Fibroblast of lung (primary cell): Measurements from ENCODE around the gene PRKCH. TPM values are rescaled to one million over a fixed set of nuclear protein-coding genes. Genes with fewer than 3 reads are reported as not detected.

ENCODE experiments used
- DNase-seq, 2 donors: peaks; one replicate each; pipeline versions ENCODE4 v3.0.0 to v3.0.0-alpha.2; 2010; ENCODE audit warnings: low read depth in 2 of 2
- H2AFZ ChIP-seq: 2 replicates; pipeline ENCODE4 v1.5.1; 2012; ENCODE audit warnings: low read length, control low read depth, inconsistent platforms
- H3K27ac ChIP-seq: 2 replicates; pipeline ENCODE4 v1.5.1; 2011; ENCODE audit warnings: low read length, control low read depth; ENCODE audit not compliant: insufficient read depth
- H3K27me3 ChIP-seq: 2 replicates; pipeline ENCODE4 v1.5.1; 2011; ENCODE audit warnings: mild to moderate bottlenecking, low read length; ENCODE audit not compliant: control insufficient read depth, insufficient read depth
- H3K36me3 ChIP-seq: 2 replicates; pipeline ENCODE4 v1.5.1; 2011; ENCODE audit warnings: low read length; ENCODE audit not compliant: control insufficient read depth, insufficient read depth
- H3K4me1 ChIP-seq: 2 replicates; pipeline ENCODE4 v1.5.1; 2011; ENCODE audit warnings: low read length; ENCODE audit not compliant: control insufficient read depth, insufficient read depth; ENCODE audit errors: extremely low read depth
- H3K4me2 ChIP-seq: 2 replicates; pipeline ENCODE4 v1.5.1; 2011; ENCODE audit warnings: low read length, control low read depth; ENCODE audit not compliant: insufficient read depth; ENCODE audit errors: extremely low read depth
- H3K4me3 ChIP-seq, 4 experiments: fragments of 200-600 bp in 1 of 4; sonication (generic) in 1 of 4; replicated peaks in 1 of 4; 2 replicates each; pipeline ENCODE4 v1.5.1; 2011 to 2016; ENCODE audit warnings: low read length in 4 of 4, low read depth in 3 of 4, mild to moderate bottlenecking in 3 of 4, control low read depth in 2 of 4, inconsistent platforms in 1 of 4, mixed read lengths in 1 of 4; ENCODE audit not compliant: insufficient read depth in 1 of 4; ENCODE audit errors: control extremely low read depth in 1 of 4
- H3K79me2 ChIP-seq: 2 replicates; pipeline ENCODE4 v1.5.1; 2012; ENCODE audit warnings: mild to moderate bottlenecking, low read length, inconsistent platforms; ENCODE audit not compliant: control insufficient read depth, insufficient read depth
- H3K9ac ChIP-seq: 2 replicates; pipeline ENCODE4 v1.5.1; 2011; ENCODE audit warnings: mild to moderate bottlenecking, low read length, control low read depth; ENCODE audit not compliant: insufficient read depth
- H3K9me3 ChIP-seq: 2 replicates; pipeline ENCODE4 v1.5.1; 2012; ENCODE audit warnings: low read depth, low read length; ENCODE audit not compliant: control insufficient read depth, insufficient read depth
- H4K20me1 ChIP-seq: 2 replicates; pipeline ENCODE4 v1.5.1; 2011; ENCODE audit warnings: low read length; ENCODE audit not compliant: control insufficient read depth, insufficient read depth; ENCODE audit errors: extremely low read depth
- EZH2 ChIP-seq: IDR thresholded peaks from 2 replicates; pipeline ENCODE4 v1.5.1; 2012; ENCODE audit warnings: low read length, control low read depth, mild to moderate bottlenecking; ENCODE audit errors: missing control alignments
- polyA plus RNA-seq, 2 donors: library from polyadenylated mRNA; depleted of rRNA in 1 of 2; stranded (reverse) in 1 of 2; unstranded in 1 of 2; fragments of >200 nt; gene quantifications; 2 replicates each; pipeline ENCODE4 v1.2.1, GENCODE V29; 2011 to 2012; ENCODE audit warnings: missing spikeins in 1 of 2
- total RNA-seq: library from RNA; depleted of rRNA; stranded (reverse); fragments of >200 nt; gene quantifications from 2 replicates; pipeline ENCODE4 v1.2.1, GENCODE V29; 2014
- TF ChIP-seq, protein P1 (sequence below), 2 donors: IDR thresholded peaks in 1 of 2; conservative IDR thresholded peaks in 1 of 2; 1 replicate in 1 of 2; 2 replicates in 1 of 2; pipeline ENCODE4 v1.5.1; 2011 to 2012; ENCODE audit warnings: low read length in 2 of 2, control low read depth in 1 of 2, inconsistent platforms in 1 of 2, low read depth in 1 of 2, mild to moderate bottlenecking in 1 of 2

Gene PRKCH
- total and polyA plus RNA-seq, 2 donors (not counting 1 experiment from before 2014, with no cell fraction given) = 2.9 to 5.4 TPM

DNA sequence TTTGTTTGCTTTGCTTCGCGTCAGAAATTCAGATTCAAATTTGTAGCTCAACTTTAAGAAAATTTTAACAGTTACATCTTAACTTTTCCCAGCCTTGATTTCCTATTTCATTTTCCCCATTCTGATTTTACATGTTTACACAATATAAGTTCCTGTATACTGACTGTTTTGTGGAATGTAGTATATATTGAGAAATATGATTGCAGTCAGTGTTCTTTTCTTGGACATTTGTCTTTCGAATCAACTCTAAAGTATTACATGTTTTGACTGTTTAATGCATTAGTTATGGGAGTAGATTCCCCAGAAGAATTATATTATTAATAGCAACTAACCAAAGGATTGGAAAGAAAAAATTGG, 48.1 kb downstream of the PRKCH start:
- Histone ChIP-seq H3K36me3 (no peaks in the 10 kb centered on the region), H3K27me3 (no peaks in the 10 kb centered on the region), H3K79me2 (no peaks in the 10 kb centered on the region), H3K4me2 (no peak overlapping the region), H3K4me1 (no peaks in the 10 kb centered on the region), H2AFZ (no peak overlapping the region), H3K9me3 (no peaks in the 10 kb centered on the region), H3K9ac (no peak overlapping the region), H3K27ac (no peak overlapping the region), H3K4me3 (no peak overlapping the region), H4K20me1 (no peaks in the 10 kb centered on the region)
- no peak for TF ChIP-seq EZH2
- TF ChIP-seq, protein P1, sequence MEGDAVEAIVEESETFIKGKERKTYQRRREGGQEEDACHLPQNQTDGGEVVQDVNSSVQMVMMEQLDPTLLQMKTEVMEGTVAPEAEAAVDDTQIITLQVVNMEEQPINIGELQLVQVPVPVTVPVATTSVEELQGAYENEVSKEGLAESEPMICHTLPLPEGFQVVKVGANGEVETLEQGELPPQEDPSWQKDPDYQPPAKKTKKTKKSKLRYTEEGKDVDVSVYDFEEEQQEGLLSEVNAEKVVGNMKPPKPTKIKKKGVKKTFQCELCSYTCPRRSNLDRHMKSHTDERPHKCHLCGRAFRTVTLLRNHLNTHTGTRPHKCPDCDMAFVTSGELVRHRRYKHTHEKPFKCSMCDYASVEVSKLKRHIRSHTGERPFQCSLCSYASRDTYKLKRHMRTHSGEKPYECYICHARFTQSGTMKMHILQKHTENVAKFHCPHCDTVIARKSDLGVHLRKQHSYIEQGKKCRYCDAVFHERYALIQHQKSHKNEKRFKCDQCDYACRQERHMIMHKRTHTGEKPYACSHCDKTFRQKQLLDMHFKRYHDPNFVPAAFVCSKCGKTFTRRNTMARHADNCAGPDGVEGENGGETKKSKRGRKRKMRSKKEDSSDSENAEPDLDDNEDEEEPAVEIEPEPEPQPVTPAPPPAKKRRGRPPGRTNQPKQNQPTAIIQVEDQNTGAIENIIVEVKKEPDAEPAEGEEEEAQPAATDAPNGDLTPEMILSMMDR (conservative IDR thresholded peaks at IDR 0.05 in 1 of 2, IDR thresholded peaks at IDR 0.05 in 1 of 2; ENCODE audit: low read depth in 1 of 2, low read length in 2 of 2) = no peak
- DNase-seq = no peak

DNA sequence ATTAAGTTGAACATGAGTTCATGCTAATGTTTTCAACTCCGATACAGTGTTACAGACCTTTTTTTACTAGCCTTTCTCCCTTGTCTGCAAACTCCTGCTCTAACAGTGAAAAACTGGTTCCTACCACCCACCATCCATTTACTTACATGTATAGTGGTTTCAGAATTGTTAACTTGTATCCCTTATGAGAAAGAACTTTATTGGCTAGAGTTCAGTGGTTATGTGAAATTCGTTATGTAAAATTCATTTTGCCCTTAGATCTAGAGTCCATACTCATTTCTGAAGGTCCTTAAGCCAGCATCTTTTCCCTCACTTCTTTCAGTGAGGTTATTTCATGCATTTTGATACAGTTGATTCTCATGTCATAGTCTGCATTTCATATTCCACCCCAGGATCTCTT, 51.0 kb downstream of the PRKCH start:
- H3K36me3 ChIP-seq = no peaks in the 10 kb centered on the region
- DNase-seq = no peak
- H3K9ac ChIP-seq = no peak overlapping the region
- H3K27ac ChIP-seq = no peak overlapping the region
- H3K4me2 ChIP-seq = no peak overlapping the region
- H2AFZ ChIP-seq = no peak overlapping the region
- TF ChIP-seq EZH2 = no peak
- TF ChIP-seq, protein P1 (conservative IDR thresholded peaks at IDR 0.05 in 1 of 2, IDR thresholded peaks at IDR 0.05 in 1 of 2; ENCODE audit: low read depth in 1 of 2, low read length in 2 of 2) = no peak
- H3K27me3 ChIP-seq = no peaks in the 10 kb centered on the region
- no peak overlapping the region for H3K4me3 ChIP-seq
- H3K9me3 ChIP-seq = no peaks in the 10 kb centered on the region
- H3K79me2 ChIP-seq = no peaks in the 10 kb centered on the region
- no peaks in the 10 kb centered on the region for H3K4me1 ChIP-seq
- no peaks in the 10 kb centered on the region for H4K20me1 ChIP-seq

DNA sequence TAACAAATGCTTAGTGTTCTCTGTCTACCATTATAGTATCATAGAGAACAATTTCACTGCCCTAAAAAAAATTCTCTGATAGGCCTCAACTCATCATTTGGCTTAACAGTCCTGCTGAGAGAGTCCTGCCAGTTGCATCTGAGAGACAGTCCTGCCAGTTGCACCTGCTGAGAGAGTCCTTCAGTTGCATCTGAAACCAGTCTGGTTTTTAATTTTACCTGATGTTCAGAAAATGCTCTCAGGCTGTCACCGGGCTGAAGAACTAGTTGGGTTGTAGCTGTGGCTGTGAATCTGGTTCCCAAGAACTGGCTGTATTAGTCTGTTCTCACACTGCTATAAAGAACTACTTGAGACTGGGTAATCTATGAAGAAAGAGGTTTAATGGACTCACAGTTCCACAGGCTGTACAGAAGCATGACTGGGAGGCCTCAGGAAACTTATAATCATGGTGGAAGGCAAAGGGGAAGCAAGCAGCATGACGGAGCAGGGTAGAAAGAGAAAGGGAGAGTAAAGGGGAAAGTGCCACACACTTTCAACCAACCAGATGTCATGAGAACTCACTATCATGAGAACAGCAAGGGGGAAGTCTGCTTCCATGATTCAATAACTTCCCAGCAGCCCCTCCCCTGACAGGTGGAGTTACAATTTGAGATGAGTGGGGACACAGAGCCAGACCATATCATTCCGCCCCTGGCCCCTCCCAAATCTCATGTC, 51.6 kb downstream of the PRKCH start:
- H3K27ac ChIP-seq = no peak overlapping the region
- no peak overlapping the region for H3K4me3 ChIP-seq
- TF ChIP-seq, protein P1 (conservative IDR thresholded peaks at IDR 0.05 in 1 of 2, IDR thresholded peaks at IDR 0.05 in 1 of 2; ENCODE audit: low read depth in 1 of 2, low read length in 2 of 2) = no peak
- no peak for TF ChIP-seq EZH2
- H3K79me2 ChIP-seq = no peaks in the 10 kb centered on the region
- no peaks in the 10 kb centered on the region for H3K4me1 ChIP-seq
- H4K20me1 ChIP-seq = no peaks in the 10 kb centered on the region
- no peak overlapping the region for H3K9ac ChIP-seq
- H2AFZ ChIP-seq = no peak overlapping the region
- H3K36me3 ChIP-seq = no peaks in the 10 kb centered on the region
- no peak overlapping the region for H3K4me2 ChIP-seq
- no peaks in the 10 kb centered on the region for H3K27me3 ChIP-seq
- DNase-seq = no peak
- no peaks in the 10 kb centered on the region for H3K9me3 ChIP-seq
